ENCODE data around the gene EIF4G3.

DNA sequence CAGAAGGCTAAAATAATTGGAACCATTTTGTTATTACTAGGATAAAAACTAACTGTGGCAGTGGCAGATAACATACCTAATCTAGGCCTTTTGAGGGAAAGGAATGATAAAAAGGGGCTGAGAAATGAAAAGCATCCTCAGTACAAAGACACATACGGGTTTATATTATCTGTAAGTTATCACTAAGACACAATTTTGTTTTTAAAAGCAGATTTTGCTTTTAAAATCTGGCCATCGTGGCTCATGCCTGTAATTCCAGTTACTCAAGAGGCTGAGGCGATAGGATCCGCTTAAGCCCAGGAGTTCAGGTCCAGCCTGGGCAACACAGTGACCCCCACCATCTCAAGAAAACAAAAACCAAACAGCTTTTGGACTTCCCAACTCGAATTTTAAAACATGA lies 364.8 kb downstream of the EIF4G3 start:
- no peak for TF ChIP-seq FOXP2 (optimal IDR thresholded peaks at IDR 0.05; ENCODE audit: borderline replicate concordance, extremely low read depth, extremely low read length, insufficient read depth)
- TF ChIP-seq TAF1 (IDR thresholded peaks at IDR 0.05; ENCODE audit: borderline replicate concordance, insufficient read depth, low read length): no peak
- no peak for TF ChIP-seq POLR2AphosphoS5 (IDR thresholded peaks at IDR 0.05; ENCODE audit: low read depth, low read length)
